Effector memory CD8-positive, alpha-beta T cell (primary cell): ENCODE measurements around the gene PDGFC.

ENCODE experiments used
- ATAC-seq: fragments of 150-1000 bp; cut with Tn5 transposase; replicated peaks from 2 replicates; pipeline ENCODE4 v1.10.0; 2021; ENCODE audit warnings: mild to moderate bottlenecking, moderate library complexity
- DNase-seq, 3 experiments: peaks; one replicate each; pipeline ENCODE4 v3.0.0; 2021
- H3K27ac Mint-ChIP-seq, 2 donors: one replicate each; pipeline ENCODE4 v1.8.0; 2022; ENCODE audit warnings: mild to moderate bottlenecking in 2 of 2, mixed read lengths in 2 of 2, moderate library complexity in 2 of 2
- H3K27me3 Mint-ChIP-seq, 2 donors: one replicate each; pipeline ENCODE4 v1.8.0; 2022; ENCODE audit warnings: mixed read lengths in 2 of 2
- H3K36me3 Mint-ChIP-seq: one replicate; pipeline ENCODE4 v1.8.0; 2022; ENCODE audit warnings: mild to moderate bottlenecking, moderate library complexity, mixed read lengths; ENCODE audit not compliant: insufficient read depth
- H3K4me1 Mint-ChIP-seq, 2 donors: one replicate each; pipeline ENCODE4 v1.8.0; 2022; ENCODE audit warnings: low read depth in 2 of 2, mixed read lengths in 2 of 2
- H3K4me3 Mint-ChIP-seq, 2 donors: one replicate each; pipeline ENCODE4 v1.8.0; 2022; ENCODE audit warnings: mild to moderate bottlenecking in 2 of 2, mixed read lengths in 2 of 2, moderate library complexity in 2 of 2
- H3K9me3 Mint-ChIP-seq, 2 donors: one replicate each; pipeline ENCODE4 v1.8.0; 2022; ENCODE audit warnings: mixed read lengths in 2 of 2

Gene PDGFC

GRCh38 chr4:156998500-156999174, 27.0 kb upstream of the PDGFC start:
- ATAC-seq = no peak
- H3K4me3 Mint-ChIP-seq = no peak overlapping the region

GRCh38 chr4:156992943-156993342, 21.3 kb upstream of the PDGFC start:
- H3K36me3 Mint-ChIP-seq = no peaks in the 10 kb centered on the region
- no peaks in the 10 kb centered on the region for H3K4me1 Mint-ChIP-seq
- no peak overlapping the region for H3K27ac Mint-ChIP-seq
- peaks cover 13 to 17% of the 10 kb centered on the region in 2 donors for H3K9me3 Mint-ChIP-seq
- ATAC-seq (no peak), DNase-seq (no peak)
- H3K4me3 Mint-ChIP-seq = no peak overlapping the region
- H3K27me3 Mint-ChIP-seq = no peaks in the 10 kb centered on the region

More at GRCh38 chr4:156998500-156999174, 27.0 kb upstream of the PDGFC start:
- Mint-ChIP-seq H3K27ac (no peak overlapping the region), H3K27me3 (no peaks in the 10 kb centered on the region), H3K36me3 (no peaks in the 10 kb centered on the region), H3K9me3 (peaks cover 21 to 24% of the 10 kb centered on the region in 2 donors), H3K4me1 (no peaks in the 10 kb centered on the region)
- DNase-seq = no peak

- H3K4me3 Mint-ChIP-seq = no peak overlapping the region
- H3K36me3 Mint-ChIP-seq = no peaks in the 10 kb centered on the region
- no peaks in the 10 kb centered on the region for H3K27me3 Mint-ChIP-seq
- no peak overlapping the region for H3K27ac Mint-ChIP-seq
- no peaks in the 10 kb centered on the region for H3K4me1 Mint-ChIP-seq
- H3K9me3 Mint-ChIP-seq = peaks cover 8 to 9% of the 10 kb centered on the region in 2 donors
- DNase-seq (no peak), ATAC-seq (no peak)
Observed at GRCh38 chr4:156991161-156991560, 19.6 kb upstream of the PDGFC start.

GRCh38 chr4:156983366-156983765, 11.8 kb upstream of the PDGFC start:
- Mint-ChIP-seq H3K36me3 (no peaks in the 10 kb centered on the region), H3K9me3 (peaks cover 6 to 13% of the 10 kb centered on the region in 2 donors), H3K27me3 (no peaks in the 10 kb centered on the region), H3K27ac (no peak overlapping the region), H3K4me3 (no peak overlapping the region), H3K4me1 (no peaks in the 10 kb centered on the region)
- ATAC-seq = no peak
- DNase-seq = no peak

- H3K4me1 Mint-ChIP-seq = no peaks in the 10 kb centered on the region
- no peak overlapping the region for H3K4me3 Mint-ChIP-seq
- H3K27me3 Mint-ChIP-seq = no peaks in the 10 kb centered on the region
- no peak overlapping the region for H3K27ac Mint-ChIP-seq
- no peak for ATAC-seq
- H3K9me3 Mint-ChIP-seq = peaks cover 8 to 17% of the 10 kb centered on the region in 2 donors
- DNase-seq = no peak
- no peaks in the 10 kb centered on the region for H3K36me3 Mint-ChIP-seq
Observed at GRCh38 chr4:156981262-156981769, 9.7 kb upstream of the PDGFC start.

- H3K4me3 Mint-ChIP-seq = no peak overlapping the region
- no peak overlapping the region for H3K27ac Mint-ChIP-seq
- DNase-seq (no peak), ATAC-seq (no peak)
- H3K27me3 Mint-ChIP-seq = peaks cover 0 to 6% of the 10 kb centered on the region in 2 donors
- no peaks in the 10 kb centered on the region for H3K4me1 Mint-ChIP-seq
- H3K9me3 Mint-ChIP-seq = peaks cover 5 to 17% of the 10 kb centered on the region in 2 donors
- H3K36me3 Mint-ChIP-seq = no peaks in the 10 kb centered on the region
Observed at GRCh38 chr4:156977435-156978160, 6.0 kb upstream of the PDGFC start.

- Mint-ChIP-seq H3K9me3 (peaks cover 5 to 17% of the 10 kb centered on the region in 2 donors), H3K4me1 (no peaks in the 10 kb centered on the region), H3K27ac (no peak overlapping the region), H3K4me3 (no peak overlapping the region), H3K36me3 (no peaks in the 10 kb centered on the region), H3K27me3 (peaks cover 0 to 6% of the 10 kb centered on the region in 2 donors)
- no peak for ATAC-seq
- DNase-seq = no peak
Observed at GRCh38 chr4:156976147-156976546, 4.5 kb upstream of the PDGFC start.

GRCh38 chr4:156975686-156976085, 4.1 kb upstream of the PDGFC start:
- Mint-ChIP-seq H3K27me3 (peaks cover 3 to 9% of the 10 kb centered on the region in 2 donors), H3K4me3 (no peak overlapping the region), H3K36me3 (no peaks in the 10 kb centered on the region), H3K27ac (no peak overlapping the region), H3K4me1 (no peaks in the 10 kb centered on the region), H3K9me3 (peaks cover 5 to 17% of the 10 kb centered on the region in 2 donors)
- ATAC-seq = no peak
- no peak for DNase-seq

- H3K36me3 Mint-ChIP-seq = no peaks in the 10 kb centered on the region
- peaks cover 16 to 19% of the 10 kb centered on the region in 2 donors for H3K27me3 Mint-ChIP-seq
- peaks cover 2 to 12% of the 10 kb centered on the region in 2 donors for H3K9me3 Mint-ChIP-seq
- no peaks in the 10 kb centered on the region for H3K4me1 Mint-ChIP-seq
- H3K27ac Mint-ChIP-seq = no peak overlapping the region
- no peak overlapping the region for H3K4me3 Mint-ChIP-seq
- no peak for ATAC-seq
- DNase-seq = no peak
Observed at GRCh38 chr4:156974264-156974663, 2.7 kb upstream of the PDGFC start.

GRCh38 chr4:156972379-156973015, 898 bp upstream of the PDGFC start:
- DNase-seq (no peak), ATAC-seq (no peak)
- H3K9me3 Mint-ChIP-seq = peaks cover 4 to 19% of the 10 kb centered on the region in 2 donors
- no peaks in the 10 kb centered on the region for H3K36me3 Mint-ChIP-seq
- peaks cover 19 to 26% of the 10 kb centered on the region in 2 donors for H3K27me3 Mint-ChIP-seq
- H3K27ac Mint-ChIP-seq = no peak overlapping the region
- no peak overlapping the region for H3K4me3 Mint-ChIP-seq
- H3K4me1 Mint-ChIP-seq = peaks cover 0 to 3% of the 10 kb centered on the region in 2 donors

GRCh38 chr4:156971165-156971675, 379 bp downstream of the PDGFC start:
- Mint-ChIP-seq H3K4me3 (peak overlapping the region in 1 of 2 donors; percentile 38), H3K4me1 (peaks cover 0 to 3% of the 10 kb centered on the region in 2 donors), H3K36me3 (no peaks in the 10 kb centered on the region), H3K27me3 (peaks cover 19 to 26% of the 10 kb centered on the region in 2 donors), H3K27ac (no peak overlapping the region), H3K9me3 (peaks cover 7 to 8% of the 10 kb centered on the region in 2 donors)
- DNase-seq = no peak
- no peak for ATAC-seq

- Mint-ChIP-seq H3K27me3 (peaks cover 19 to 26% of the 10 kb centered on the region in 2 donors), H3K9me3 (peaks cover 7 to 8% of the 10 kb centered on the region in 2 donors), H3K4me3 (peak overlapping the region in 1 of 2 donors; percentile 38), H3K27ac (no peak overlapping the region), H3K4me1 (peaks cover 0 to 3% of the 10 kb centered on the region in 2 donors), H3K36me3 (no peaks in the 10 kb centered on the region)
- no peak for DNase-seq
- ATAC-seq = no peak
Observed at GRCh38 chr4:156970501-156971164, 966 bp downstream of the PDGFC start.

GRCh38 chr4:156969911-156970310, 1.7 kb downstream of the PDGFC start:
- DNase-seq (no peak), ATAC-seq (no peak)
- Mint-ChIP-seq H3K27ac (no peak overlapping the region), H3K36me3 (no peaks in the 10 kb centered on the region), H3K4me3 (peak overlapping the region in 1 of 2 donors; percentile 45), H3K4me1 (peaks cover 0 to 3% of the 10 kb centered on the region in 2 donors), H3K27me3 (peaks cover 19 to 26% of the 10 kb centered on the region in 2 donors), H3K9me3 (peaks cover 5 to 8% of the 10 kb centered on the region in 2 donors)
